ENCODE data around the gene DDX39B.
A peak's percentile ranks its signal among the peaks of the same experiment; 100 is the strongest.

DNA sequence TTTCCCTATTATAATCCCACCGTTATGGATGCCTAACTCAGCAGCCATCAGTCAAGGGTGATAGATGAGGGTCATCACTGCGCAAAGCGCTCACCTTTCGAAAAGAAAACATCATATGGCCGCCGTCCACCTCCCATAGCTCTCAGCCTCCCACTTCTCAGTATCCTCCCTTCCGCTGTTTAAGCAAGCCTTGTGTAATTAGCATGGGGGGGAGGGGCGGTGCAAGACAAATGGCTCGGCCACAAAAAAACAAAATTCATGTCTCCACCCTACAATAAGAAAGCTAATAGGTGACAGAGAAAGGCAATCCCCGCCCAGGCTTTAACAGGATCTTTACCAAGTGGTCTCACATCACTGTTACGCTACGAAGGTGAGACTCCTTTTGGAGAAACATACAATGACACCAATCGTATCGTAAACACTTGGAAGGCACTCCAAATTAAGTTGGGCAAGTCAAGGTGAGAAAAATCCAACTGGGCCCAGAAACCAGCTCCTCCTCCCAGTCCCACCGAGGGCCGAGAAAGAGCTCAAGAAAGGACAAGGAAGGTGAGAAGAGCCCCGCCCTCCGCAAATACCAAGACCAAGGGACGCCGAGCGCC is 645 bp downstream of the DDX39B start:
- no peak for TF ChIP-seq CEBPB (IDR thresholded peaks at IDR 0.05)
- TF ChIP-seq ZBTB7A (IDR thresholded peaks at IDR 0.05; ENCODE audit: low read depth) = no peak
- TF ChIP-seq RAD21 (IDR thresholded peaks at IDR 0.05; ENCODE audit: low read depth) = no peak
- TF ChIP-seq, protein P1, sequence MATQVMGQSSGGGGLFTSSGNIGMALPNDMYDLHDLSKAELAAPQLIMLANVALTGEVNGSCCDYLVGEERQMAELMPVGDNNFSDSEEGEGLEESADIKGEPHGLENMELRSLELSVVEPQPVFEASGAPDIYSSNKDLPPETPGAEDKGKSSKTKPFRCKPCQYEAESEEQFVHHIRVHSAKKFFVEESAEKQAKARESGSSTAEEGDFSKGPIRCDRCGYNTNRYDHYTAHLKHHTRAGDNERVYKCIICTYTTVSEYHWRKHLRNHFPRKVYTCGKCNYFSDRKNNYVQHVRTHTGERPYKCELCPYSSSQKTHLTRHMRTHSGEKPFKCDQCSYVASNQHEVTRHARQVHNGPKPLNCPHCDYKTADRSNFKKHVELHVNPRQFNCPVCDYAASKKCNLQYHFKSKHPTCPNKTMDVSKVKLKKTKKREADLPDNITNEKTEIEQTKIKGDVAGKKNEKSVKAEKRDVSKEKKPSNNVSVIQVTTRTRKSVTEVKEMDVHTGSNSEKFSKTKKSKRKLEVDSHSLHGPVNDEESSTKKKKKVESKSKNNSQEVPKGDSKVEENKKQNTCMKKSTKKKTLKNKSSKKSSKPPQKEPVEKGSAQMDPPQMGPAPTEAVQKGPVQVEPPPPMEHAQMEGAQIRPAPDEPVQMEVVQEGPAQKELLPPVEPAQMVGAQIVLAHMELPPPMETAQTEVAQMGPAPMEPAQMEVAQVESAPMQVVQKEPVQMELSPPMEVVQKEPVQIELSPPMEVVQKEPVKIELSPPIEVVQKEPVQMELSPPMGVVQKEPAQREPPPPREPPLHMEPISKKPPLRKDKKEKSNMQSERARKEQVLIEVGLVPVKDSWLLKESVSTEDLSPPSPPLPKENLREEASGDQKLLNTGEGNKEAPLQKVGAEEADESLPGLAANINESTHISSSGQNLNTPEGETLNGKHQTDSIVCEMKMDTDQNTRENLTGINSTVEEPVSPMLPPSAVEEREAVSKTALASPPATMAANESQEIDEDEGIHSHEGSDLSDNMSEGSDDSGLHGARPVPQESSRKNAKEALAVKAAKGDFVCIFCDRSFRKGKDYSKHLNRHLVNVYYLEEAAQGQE (IDR thresholded peaks at IDR 0.05; ENCODE audit: low read depth) = no peak
- no peak for TF ChIP-seq EP300 (IDR thresholded peaks at IDR 0.05; ENCODE audit: borderline replicate concordance)
- no peak for TF ChIP-seq CREB1 (IDR thresholded peaks at IDR 0.05; ENCODE audit: low read depth)
- no peak for TF ChIP-seq NFIC (IDR thresholded peaks at IDR 0.05)
- TF ChIP-seq, protein P2, sequence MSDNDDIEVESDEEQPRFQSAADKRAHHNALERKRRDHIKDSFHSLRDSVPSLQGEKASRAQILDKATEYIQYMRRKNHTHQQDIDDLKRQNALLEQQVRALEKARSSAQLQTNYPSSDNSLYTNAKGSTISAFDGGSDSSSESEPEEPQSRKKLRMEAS (IDR thresholded peaks at IDR 0.05) = no peak
- TF ChIP-seq TAF1 (IDR thresholded peaks at IDR 0.05; ENCODE audit: low read depth) = no peak
- TF ChIP-seq TEAD4 (IDR thresholded peaks at IDR 0.05) = peak; percentile 17; the same call in 1 of the 2 replicates
- TF ChIP-seq, protein P3, sequence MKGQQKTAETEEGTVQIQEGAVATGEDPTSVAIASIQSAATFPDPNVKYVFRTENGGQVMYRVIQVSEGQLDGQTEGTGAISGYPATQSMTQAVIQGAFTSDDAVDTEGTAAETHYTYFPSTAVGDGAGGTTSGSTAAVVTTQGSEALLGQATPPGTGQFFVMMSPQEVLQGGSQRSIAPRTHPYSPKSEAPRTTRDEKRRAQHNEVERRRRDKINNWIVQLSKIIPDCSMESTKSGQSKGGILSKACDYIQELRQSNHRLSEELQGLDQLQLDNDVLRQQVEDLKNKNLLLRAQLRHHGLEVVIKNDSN (IDR thresholded peaks at IDR 0.05) = no peak
- TF ChIP-seq TCF12 (IDR thresholded peaks at IDR 0.05; ENCODE audit: low read depth) = no peak
- TF ChIP-seq YY1 (IDR thresholded peaks at IDR 0.05; ENCODE audit: low read depth) = no peak
